ENCODE data around the gene PARD6A.
"Not testable (repeated sequence)": the region's sequence is repeated elsewhere in the genome, so short reads cannot be mapped to it uniquely, and the experiment has no call there.

Gene PARD6A

DNA sequence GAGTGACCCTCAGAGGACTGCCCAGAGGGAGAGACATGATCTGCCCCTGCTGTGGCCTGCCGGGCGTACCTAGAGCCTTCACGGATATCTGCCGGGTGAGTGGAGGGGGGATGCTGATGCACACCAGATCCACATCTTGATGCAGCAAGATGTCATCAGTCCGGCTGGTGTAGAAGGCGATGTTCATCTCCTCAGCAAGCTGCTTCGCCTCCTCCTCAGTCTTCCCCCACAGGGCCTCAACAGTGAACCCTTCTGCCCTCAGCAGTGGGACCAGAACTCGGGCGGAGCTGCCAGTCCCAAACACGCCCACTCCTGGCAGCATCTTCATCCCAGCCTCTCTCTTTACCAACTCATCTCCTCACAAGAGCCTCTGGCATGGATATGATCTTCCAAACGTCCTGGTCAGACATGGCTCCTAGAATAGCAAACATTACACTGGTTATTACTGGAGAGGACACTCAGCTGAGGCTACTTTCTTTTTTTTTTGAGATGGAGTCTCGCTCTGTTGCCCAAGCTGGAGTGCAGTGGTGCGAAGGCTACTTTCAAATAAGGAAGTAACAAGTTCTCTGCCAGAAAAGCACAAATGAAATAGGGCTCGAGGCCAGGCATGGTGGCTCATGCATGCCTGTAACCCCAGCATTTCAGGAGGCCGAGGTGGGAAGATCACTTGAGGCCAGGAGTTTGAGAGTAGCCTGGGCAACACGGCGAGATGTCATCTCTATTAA, 24.8 kb downstream of the PARD6A start:
- DNase-seq (ENCODE audit: low read depth in 2 of 2), result no peak

DNA sequence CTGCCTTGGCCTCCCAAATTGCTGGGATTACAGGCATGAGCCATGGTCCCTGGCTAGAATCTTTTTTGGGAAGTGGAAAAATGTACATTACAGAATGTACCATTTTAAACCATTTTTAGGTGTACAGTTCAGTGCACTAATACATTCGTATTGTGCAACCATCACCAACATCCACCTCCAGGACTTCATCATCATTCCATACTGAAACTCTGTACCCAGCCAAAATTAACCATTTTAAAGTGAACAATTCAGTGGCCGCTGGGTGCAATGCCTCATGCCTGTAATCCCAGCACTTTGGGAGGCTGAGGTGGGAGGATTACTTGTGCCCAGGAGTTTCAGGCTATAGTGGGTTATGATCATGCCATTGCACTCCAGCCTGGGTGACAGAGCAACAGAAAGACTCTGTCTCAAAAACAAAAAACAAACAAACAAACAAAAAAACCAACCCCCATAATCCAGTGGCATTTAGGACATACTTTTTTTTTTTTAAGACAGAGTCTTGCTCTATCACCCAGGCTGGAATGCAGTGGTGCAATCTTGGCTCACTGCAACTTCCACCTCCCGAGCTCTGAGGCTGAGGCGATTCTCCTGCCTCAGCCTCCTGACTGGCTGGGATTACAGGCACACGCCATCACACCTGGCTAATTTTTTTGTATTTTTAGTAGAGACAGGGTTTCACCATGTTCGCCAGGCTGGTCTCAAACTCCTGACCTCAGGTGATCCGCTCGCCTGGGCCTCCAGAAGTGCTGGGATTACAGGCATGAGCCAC, 32.9 kb downstream of the PARD6A start:
- DNase-seq (ENCODE audit: low read depth in 2 of 2), result not testable (repeated sequence)

DNA sequence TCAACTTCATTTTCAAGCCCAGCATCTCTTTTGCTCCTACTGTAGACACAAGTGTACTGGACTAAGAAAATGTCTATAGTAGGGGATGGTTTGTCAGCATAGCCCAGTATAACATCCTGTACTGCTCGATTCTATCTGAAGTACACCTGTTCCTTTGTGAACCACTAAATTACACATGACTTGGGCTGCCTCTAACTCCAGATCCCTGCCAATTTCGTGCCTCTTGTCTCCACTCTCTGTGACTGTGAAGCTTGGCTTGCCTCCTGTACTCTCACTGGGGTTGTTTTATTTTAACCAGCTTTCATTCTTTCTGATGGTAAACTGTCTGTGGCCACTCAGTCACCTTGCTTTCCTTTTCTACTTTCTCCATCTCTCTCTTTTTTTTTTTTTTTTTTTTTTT, 33.9 kb downstream of the PARD6A start:
- DNase-seq (ENCODE audit: low read depth in 2 of 2), result no peak

DNA sequence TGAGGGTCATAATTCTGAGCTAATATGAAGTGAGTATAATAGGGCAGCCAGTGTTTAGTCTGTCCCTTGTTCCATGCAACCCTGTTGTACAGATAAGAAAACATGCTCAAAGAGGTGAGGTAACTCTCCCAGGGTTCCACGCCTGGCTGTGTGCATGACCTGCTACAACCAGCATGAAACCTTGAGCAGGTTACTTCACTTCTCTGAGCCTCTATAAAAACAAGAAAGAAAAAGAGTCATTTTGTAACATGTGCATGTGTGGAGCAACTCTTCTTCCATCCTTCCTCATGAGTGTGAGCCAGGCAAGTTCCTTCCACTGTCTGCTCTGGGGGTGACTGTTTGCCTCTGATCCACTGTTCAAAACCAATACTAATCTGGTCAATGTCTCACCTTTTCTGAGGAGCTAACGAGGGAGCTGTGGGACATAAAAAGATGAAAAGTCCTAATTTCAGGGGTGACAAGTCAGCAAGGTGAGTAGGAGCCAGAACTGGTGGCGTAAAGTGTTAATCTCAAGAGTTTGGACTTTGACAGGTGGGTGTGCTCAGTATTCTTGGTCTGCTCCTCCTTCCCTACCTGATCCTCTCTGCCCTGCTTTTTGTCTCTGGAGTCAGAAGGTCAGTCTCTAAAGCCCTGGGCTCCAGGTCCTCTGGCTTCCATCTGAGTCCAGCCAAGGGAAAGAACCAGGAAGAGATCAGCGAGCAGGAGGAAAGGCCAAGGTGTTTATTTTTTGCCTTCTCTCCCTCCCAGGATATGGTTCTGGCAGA, 36.8 kb downstream of the PARD6A start:
- DNase-seq (ENCODE audit: low read depth in 2 of 2), result no peak

DNA sequence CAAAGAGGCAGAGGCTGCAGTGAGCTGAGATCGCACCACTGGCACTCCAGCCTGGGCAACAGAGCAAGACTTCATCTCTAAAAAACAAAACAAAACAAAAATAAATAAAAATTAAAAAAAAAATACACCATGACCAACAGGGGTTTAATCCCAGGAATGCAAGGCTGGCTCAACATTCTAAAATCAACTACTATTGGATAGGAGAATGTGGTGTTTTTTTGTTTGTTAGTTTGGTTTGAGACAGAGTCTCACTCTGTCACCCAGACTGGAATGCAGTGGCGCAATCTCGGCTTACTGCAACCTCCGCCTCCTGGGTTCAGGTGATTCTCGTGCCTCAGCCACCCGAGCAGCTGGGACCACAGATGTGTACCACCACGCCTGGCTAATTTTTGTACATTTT, 38.5 kb downstream of the PARD6A start:
- no peak for DNase-seq (ENCODE audit: low read depth in 2 of 2)

DNA sequence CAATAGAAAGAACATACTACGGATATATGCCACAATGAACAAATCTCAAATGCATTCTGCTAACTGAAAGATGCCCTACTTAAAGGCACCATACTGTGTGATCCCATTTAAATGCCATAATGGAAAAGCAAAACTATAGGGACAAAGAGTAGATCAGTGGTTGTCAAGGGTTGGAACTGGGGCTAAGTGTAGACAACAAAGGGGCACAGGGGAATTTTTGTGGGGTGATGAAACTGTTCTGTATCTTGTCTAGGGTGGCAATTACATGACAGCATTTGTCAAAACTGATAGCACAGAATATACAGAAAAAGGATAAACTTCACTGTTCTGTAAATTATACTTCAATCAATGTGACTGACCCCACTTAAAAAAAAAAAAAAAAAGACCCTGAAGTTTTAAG, 40.7 kb downstream of the PARD6A start:
- no peak for DNase-seq (ENCODE audit: low read depth in 2 of 2)

DNA sequence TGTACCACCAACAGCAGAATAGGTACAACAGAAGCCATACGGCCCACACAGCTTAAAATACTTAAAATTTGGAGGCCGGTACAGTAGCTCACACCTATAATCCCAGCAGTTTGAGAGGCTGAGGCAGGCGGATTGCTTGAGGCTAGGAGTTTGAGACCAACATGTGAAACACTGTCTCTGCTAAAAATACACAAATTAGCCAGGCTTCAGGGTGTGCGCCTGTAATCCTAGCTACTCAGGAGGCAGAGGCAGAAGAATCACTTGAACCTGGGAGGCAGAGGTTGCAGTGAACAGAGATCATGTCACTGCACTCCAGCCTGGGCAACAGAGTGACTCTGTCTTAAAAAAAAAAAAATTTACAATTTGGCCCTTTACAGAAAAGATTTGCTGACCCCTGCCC, 41.4 kb downstream of the PARD6A start:
- DNase-seq (ENCODE audit: low read depth in 2 of 2), result no peak

DNA sequence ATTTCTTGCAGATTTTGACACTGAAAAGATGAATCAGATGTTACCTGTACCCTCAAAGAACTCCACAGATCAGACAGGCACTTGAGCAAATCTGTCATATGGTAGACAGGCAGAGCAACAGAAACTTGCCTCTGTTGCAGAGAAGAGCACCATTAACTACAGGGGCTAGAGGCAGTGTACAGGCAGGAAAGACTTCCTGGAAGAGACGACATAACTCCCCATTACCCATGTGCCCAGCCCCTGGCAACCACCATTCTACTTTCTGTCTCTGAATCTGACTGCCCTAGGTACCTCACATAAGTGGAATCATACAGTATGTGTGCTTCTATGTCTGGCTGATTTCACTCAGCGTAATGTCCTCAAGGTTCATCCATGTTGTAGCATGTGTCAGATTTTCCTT, 42.9 kb downstream of the PARD6A start:
- DNase-seq (ENCODE audit: low read depth in 2 of 2), result no peak

DNA sequence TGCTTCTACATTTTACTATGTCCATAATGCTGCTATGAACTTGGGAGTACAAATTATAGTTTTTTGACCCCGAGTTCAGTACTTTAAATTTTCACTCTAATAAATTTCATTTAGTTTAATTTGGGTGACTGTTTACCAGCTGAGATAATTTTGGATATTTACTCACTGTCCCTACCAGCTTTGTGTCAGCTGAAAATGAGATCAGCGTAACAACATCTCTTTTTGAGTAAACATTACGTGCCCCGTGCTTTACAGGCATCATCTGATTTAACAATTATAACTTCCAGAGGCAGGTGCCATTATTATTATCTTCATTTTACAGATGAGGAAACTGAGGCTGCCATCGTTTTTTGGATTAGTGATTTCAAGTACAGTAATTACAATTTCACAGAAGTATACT, 43.4 kb downstream of the PARD6A start:
- no peak for DNase-seq (ENCODE audit: low read depth in 2 of 2)

DNA sequence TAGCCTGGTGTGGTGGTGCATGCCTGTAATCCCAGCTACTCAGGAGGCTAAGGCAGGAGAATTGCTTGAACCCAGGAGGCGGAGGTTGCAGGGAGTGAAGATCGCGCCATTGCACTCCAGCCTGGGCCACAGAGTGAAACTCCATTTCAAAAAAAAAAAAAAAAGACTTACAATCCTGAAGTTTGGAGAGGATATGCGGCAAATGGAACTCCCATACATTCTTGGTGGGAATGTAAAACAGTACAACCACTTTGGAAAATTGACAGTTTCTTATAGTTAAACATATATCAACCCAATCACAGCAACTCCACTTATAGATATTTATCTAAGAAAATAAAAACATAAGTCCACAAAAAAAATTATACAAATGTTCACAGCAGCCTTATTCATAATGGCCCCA, 46.5 kb downstream of the PARD6A start:
- no peak for DNase-seq (ENCODE audit: low read depth in 2 of 2)

DNA sequence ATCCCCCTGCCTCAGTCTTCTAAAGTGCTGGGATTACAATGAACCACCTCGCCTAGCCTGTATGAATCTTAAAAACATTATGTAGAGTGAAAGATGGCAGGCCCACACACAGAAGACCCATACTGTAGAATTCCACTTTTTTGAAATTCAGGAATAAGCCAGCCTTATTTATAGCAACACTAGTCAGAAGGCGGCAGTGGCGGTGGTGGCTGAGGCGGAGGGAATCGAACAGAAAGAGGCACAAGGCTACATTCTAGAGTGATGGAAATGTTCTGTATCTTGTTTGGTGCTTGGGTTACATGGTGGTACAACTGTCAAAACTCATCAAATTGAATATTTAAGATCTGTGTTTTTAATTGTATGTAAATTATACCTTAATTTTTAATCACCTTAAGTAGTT, 47.0 kb downstream of the PARD6A start:
- DNase-seq (ENCODE audit: low read depth in 2 of 2), result no peak

DNA sequence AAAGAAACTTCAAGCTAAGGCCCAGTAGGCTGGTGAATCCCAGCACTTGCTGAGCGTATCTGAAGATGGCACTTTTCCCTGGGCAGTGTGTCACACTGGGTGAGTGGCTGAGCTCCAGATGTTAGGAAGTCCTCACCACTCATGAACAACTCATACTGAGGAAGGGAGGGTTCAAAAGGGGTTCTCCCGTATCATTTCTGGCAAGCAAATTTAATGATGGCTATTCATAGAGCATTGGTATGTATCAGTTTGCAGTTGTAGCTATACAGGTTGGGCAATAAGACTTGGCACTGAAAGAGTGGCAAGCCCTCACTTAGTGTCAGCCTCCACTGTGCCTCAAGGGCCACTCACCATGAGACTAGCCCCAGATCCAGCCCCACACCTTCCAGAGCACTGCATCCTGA, 47.6 kb downstream of the PARD6A start:
- DNase-seq (ENCODE audit: low read depth in 2 of 2), result no peak

DNA sequence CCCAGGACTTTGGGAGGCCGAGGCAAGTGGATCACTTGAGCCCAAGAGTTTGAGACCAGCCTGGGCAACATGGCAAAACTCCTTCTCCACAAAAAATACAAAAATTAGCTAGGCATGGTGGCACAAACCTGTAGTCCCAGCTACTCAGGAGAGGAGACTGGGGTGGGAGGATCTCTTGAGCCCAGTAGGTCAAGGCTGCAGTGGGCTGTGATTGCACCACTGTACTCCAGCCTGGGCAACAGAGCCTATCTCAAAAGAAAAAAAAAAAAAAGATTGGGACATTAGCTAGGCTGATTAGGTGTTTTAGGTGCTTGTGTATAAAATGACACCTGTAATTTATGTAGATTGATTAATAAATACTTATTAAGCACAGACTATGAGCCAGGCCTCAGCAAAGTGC, 48.3 kb downstream of the PARD6A start:
- DNase-seq (ENCODE audit: low read depth in 2 of 2), result no peak

DNA sequence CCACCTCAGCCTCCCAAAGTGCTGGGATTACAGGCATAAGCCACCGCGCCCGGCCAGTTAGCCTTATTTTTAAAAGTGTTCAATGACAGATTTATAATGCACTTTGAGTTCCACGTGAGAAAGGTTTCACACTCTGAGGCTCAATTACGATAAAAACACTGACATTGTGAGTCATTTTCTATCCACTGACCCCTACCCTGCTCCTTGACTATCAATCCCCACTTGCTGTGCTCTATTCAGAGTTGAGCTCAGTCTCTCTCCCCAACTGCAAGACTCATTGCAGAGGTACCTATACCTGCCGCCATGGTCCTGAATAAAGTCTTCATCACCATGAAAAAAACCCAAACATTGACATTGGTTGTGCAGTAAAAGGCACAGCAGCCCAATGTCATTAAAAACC, 49.8 kb downstream of the PARD6A start:
- no peak for DNase-seq (ENCODE audit: low read depth in 2 of 2)

All from stimulated activated CD8-positive, alpha-beta memory T cell treated with anti-CD3 and anti-CD28 coated beads, Interleukin-15, amount 100 ng/mL, for 48 hours (primary cell).